HG02610 (cell line): ENCODE results near the gene PLD1.
"Not testable (repeated sequence)": the region's sequence is repeated elsewhere in the genome, so short reads cannot be mapped to it uniquely, and the experiment has no call there.

Source experiments
- ATAC-seq: cut with Tn5 transposase; IDR thresholded peaks from one replicate; pipeline ENCODE4 v1.9.1; 2021; ENCODE audit warnings: mild to moderate bottlenecking, moderate library complexity; ENCODE audit not compliant: unreplicated experiment

The PLD1 gene, protein sequence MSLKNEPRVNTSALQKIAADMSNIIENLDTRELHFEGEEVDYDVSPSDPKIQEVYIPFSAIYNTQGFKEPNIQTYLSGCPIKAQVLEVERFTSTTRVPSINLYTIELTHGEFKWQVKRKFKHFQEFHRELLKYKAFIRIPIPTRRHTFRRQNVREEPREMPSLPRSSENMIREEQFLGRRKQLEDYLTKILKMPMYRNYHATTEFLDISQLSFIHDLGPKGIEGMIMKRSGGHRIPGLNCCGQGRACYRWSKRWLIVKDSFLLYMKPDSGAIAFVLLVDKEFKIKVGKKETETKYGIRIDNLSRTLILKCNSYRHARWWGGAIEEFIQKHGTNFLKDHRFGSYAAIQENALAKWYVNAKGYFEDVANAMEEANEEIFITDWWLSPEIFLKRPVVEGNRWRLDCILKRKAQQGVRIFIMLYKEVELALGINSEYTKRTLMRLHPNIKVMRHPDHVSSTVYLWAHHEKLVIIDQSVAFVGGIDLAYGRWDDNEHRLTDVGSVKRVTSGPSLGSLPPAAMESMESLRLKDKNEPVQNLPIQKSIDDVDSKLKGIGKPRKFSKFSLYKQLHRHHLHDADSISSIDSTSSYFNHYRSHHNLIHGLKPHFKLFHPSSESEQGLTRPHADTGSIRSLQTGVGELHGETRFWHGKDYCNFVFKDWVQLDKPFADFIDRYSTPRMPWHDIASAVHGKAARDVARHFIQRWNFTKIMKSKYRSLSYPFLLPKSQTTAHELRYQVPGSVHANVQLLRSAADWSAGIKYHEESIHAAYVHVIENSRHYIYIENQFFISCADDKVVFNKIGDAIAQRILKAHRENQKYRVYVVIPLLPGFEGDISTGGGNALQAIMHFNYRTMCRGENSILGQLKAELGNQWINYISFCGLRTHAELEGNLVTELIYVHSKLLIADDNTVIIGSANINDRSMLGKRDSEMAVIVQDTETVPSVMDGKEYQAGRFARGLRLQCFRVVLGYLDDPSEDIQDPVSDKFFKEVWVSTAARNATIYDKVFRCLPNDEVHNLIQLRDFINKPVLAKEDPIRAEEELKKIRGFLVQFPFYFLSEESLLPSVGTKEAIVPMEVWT

DNA sequence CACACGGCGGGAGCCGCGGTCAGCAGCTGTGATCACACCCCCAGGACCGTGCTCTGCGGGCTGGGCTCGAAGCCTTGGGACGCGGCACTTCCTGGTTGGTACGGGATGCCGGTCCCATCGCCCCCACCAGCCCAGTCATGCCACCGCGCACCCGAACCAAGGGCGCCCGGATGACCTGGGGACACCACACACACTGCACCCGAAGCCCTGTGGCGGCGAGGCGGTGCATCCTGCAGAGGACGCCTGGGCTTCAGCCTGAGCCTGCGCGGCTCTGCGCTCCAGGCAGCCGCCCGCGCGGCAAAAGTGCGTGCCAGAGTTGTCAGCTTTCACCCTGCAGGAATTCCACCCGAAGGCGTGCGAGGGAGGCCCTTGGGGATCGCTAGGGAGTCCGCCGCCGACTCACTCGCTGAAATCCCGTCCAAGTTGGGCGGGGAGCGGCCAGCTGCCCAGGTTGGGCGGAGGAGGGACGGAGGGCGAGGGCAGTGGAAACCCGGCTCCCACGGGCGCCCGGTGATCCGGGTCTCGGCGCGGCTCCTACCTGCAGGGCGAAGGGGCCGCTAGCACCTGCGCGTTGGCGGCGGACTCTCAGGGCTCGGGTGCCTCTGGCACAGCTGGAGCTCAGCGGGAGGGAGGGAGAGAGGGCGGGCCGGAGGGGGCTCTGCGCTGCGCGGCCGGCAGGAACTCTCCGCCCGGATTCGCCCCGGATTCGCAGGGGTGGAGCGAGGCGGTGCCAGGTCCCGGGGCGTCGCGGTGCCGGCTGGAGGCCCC, at the start of gene PLD1:
Gene PLD1, minus strand, starts transcription at position 623 of the 768 bp plus-strand sequence. CDS start 72,432 bp downstream, outside the sequence.
- peak; percentile 52 for ATAC-seq

DNA sequence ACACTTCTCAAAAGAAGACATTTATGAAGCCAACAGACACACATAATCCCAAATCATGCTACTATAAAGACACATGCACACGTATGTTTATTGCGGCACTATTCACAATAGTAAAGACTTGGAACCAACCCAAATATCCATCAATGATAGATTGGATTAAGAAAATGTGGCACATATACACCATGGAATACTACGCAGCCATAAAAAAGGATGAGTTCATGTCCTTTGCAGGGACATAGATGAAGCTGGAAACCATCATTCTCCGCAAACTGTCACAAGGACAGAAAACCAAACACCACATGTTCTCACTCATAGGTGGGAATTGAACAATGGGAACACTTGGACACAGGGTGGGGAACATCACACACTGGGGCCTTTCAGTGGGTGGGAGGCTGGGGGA, 48.5 kb upstream of the PLD1 start:
- ATAC-seq, result not testable (repeated sequence)

DNA sequence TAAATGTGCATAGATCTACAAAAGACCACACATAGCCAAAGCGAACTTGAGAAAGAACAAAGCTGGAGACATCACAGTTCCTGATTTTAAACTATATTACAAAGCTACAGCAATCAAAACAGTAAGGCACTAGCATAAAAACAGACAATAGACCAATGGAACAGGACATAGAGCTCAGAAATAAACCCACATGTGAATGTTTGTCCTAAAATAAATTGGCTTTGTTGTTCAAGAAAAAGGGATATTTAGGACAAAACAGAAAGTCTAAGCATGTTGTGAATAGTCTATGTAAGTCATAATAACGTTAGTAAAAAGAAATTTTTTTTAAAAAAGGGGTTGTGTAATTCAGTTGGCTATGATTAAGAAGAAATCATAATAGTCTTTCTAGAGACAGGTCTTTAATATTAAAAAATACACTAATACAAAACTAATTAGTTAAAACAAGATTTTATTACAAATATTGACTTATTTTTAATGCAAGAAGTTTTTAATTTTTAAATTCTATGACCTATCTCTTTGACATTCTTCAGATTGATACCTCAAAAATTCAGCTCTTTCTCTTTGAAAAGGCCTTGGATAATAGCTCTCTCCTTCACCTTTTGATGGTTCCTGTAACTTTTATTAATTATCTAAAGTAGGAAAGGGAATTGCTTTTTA, 44.5 kb upstream of the PLD1 start:
- ATAC-seq, result no peak

DNA sequence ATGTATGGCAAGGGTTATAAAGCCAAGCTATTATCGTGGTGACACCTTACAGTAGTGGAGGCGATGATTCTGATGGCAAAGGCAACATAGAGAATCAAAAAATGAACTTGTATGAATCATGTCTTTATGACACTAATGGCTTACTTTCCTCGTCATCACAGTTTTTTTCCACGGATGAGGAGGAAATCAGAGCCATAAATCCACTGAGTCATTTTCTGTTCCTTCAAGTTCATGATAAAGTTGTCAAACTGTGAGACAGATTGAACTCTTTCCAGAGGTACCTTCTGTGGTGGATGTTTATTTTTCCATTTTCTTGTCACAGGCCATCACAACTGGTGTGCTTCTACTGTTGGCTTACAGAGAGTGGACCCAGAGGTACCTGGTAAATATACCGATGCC, 41.4 kb upstream of the PLD1 start:
- no peak for ATAC-seq

DNA sequence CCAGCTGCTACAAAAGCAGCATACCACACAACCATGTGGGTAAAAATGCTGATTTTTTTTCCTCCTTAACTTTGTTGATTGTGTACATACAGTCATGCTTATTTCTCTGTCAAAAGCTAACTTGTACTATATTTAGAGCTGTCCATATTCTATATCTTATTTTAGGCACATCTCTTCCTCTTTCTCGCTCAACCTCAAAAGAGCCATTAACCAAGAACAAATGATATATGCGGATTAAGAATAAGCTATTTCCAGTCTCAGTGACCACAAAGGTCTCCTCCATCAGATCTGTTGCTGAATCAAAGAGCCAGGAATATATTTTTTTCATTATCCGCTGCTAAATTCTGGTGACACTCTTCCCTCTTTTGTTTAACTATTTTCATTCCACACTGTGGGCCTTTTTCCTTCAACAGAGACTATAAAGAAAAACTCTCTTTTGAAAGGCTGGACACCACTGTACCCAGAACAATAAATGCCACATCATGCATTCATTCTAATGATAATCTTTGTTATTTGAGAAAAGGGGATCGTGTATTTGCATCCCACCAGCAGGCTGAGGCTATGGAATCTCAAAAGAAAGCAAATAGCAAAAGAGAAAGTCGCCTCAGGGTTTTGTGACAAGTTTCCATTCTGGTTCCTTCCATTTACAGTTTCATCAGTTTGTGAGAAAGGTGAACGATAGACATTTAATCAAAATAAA, 40.8 kb upstream of the PLD1 start:
- no peak for ATAC-seq

DNA sequence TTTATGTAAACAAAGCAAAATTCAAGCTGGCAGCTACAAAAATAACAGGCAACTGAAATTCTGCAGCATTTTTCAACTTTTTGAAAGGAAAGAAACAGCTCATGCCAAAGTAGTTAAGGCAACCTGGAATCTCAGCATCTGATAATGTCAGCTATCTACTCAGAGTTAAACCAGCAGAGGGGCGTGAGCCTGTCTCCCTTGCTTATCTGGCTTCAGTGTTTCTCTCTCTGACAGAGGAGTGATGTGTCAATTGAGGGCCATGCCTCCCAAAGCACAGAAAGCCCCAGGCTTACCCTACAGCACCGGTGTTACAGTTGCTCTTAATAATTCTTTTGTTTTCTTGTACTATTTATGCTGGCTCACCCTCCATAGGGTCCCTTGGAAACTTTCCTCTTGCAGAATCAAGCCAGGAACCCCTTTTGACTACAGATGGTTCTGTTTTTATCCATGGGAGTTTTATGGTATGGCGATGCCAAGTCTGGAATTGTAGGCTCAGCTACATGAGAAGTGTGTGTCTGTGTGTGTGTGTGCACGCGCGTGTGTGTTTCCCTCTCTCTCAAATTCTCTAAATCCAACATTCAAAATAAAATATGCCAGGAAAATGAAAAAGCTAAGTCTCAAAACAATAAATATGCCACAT, 40.2 kb upstream of the PLD1 start:
- no peak for ATAC-seq

DNA sequence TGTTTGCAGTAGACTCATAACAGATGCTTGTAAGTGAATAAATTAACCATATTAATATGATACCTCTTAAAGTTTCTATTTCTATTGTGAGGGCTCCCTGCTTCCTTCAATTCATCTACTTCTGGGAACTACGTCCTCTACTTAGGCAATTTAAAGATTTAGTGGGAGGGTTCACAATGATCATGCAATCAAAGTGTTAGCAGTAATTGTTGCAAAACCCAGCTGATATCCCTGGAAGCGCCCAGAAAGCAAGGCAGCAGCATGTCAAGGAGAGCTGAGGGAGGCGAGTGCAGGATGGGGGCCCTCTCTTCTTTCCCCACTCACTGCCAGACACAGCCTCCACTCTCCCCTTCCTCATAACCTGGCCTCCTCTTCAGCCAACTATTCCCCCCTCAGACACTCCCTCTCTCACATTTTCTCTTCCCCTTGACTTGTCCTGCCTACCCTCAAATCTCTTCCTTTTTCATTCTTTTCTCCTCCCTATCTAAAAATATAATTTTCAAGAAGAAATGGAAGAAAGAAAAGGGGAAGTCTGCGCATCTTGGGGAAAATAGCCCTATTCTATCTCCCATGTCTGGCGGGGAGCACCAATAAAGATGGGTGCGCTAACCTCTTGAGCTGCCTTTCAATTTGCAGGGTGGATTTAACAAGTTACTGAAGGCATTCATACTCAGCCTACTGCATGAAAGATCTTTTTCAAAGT, 39.5 kb upstream of the PLD1 start:
- ATAC-seq, result no peak

DNA sequence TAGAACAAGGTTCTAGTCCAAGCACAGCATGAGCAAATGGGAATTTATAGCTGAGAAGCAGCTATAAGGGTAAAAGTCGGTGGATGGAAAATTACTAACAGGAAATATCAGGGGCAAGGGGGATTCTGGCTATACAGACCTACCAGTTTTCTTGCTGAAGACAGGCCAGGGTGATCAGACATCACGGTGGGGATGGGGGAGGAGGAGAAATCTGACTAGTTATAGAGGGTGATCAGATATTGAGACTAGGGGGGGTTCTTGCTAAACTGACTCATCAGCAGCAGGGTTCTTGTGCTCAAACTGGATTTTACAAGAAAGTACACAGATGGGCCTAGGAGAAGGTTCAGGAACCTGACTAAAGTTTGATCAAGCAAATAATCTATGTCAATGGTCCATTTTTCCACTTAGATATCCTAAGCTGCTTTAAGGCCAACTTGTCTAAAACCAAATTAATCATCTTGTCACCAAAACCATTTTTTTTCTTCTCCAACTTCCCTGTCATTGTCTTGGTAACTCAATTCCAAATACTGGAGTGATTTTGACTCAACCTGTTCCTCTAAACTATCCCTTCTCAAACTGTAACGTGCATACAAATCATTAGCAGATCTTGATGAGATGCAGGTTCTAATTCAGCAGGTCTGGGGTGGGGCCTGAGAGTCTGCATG, 37.4 kb upstream of the PLD1 start:
- no peak for ATAC-seq

DNA sequence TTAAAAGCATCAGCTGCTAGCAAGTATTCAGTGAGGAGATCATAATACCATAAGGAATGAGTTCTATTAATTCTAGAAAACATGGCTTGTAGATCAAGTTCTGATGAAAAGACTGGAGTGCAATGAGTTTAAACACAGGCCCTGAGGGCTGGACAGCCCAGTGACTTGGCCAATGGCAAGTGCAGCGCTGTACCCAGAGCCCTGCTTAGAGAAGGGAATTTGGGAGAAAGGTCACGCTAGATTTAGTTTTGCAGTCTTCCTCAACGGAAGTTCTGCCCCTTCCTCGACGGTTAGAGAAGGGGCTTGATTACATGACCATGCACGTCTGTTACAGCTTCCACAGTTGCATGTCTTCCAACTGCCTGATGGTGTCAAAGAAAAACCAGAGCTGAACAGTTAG, 36.9 kb upstream of the PLD1 start:
- no peak for ATAC-seq

DNA sequence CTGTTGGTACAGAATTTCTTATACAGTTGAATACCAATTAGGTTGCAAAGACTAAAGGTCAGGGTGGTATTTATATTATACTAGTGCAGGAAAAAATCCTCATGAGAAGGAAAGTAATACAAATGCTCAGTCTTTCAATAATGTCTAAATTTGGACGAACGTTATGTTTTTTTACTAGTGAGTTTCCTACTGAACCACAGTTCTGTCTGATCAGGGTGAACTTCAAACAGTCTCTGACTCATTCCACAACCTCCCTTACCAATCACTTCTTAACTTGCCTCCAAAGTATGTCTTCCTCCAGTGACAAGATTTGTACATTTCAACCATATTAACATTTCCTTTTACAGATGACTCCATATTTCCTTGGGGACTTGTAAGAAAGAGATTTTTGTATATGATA, 36.3 kb upstream of the PLD1 start:
- peak; percentile 99 for ATAC-seq

DNA sequence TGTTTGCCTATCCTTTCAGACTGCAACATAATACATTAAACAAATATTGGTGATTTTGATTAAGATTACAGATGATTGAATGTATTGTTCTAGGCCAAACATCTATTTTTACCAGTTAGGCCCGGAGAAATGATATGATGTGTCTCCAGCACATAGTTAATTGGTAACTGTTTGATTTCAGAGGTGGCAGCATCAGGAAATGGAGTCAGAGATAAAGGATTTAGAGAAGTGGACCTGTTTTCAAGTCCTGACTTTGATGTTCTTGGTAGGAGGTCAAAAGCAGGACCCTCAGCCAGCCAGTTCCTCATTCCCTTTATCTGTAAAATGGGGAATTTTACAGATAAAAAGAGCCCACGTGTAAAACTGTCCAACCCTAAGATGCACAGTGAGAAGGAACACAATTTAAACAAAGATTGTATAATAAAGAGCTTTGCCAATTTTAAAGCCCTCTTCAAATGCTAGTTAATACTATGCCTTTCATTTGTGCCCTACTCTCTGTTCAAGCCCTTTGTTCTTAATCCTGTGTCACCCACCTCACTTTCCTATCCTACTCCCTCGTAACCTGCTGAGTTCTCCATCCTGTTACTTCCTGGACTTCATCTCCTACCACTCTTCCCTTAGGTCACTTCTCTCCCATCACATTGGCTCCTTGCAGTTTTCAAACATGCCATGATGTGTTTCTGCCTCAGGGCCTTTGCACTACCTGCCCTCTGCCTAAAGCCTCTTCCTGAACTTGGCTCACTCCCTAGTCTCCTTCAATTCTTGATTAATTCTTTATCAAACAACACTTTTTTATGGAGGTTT, 35.4 kb upstream of the PLD1 start:
- no peak for ATAC-seq

DNA sequence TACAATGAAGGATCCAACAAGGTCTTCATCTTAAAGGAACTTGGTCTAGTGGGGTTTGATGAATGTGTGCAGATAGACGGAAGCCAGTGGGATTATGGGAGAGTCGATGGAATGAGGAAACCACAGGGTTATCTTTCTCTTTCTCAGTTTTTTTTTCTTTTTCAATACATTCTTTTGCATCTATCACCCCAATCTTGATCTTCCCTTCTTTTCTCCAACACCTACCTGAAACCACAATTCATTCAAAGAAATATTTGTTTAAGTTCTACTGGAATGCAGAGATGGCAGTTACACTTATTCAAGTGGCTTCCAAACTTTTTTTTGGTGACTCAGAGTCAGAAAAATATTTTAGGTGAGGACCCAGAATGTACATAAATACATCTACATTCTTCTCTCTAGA, 34.6 kb upstream of the PLD1 start:
- no peak for ATAC-seq

DNA sequence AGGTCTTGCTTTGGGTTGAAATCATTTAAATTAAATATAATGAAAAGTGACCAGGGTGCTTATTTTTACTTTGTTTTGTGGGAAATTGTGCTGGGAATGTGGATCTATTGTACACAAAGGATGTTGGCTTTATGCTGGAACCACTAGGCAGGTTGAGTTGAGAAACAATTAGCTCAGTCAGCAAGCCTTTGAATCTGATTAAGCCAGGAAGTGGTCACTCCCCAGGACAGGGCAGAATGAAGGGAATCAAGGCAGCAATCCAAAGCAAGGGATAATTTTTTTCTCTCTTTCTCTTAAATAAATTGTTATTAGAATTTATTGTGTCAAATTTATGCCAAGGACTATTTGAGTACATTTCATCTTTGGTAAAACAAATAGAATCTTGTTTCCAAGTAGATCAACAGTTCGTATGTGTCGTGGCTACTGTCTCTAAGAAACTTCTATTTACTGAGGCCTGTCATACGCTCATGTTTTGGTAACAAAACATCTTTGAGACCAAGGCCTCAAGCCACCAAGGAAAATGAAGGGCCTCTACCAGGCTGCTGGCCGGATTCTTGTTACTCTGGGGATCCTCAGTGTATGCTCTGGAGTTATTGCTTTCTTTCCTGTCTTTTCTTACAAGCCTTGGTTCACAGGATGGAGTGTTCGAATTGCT, 32.7 kb upstream of the PLD1 start, which contains the start of gene TMEM212:
Gene TMEM212, plus strand, starts transcription at position 486 of the 655 bp plus-strand sequence. Its CDS starts 35 bp downstream, at position 521.
- ATAC-seq, result no peak

DNA sequence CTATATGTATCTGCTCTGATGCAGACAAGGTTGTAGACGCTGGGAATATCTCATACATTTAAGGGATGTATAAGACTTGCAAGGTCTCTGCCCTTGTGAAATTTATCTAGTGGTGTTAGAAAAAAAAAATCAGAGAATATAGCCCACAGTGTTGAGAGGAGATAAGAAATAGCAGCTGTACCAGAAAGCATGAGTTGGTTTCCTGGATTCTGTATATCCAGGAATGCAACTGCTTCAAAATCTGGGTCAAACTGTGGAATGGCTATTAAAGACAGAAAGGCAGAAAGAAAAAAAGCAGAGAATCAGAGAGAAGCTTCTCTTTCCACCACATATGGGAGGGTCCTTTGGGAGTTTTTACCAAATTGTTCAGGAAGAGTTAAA, 31.3 kb upstream of the PLD1 start:
- no peak for ATAC-seq

DNA sequence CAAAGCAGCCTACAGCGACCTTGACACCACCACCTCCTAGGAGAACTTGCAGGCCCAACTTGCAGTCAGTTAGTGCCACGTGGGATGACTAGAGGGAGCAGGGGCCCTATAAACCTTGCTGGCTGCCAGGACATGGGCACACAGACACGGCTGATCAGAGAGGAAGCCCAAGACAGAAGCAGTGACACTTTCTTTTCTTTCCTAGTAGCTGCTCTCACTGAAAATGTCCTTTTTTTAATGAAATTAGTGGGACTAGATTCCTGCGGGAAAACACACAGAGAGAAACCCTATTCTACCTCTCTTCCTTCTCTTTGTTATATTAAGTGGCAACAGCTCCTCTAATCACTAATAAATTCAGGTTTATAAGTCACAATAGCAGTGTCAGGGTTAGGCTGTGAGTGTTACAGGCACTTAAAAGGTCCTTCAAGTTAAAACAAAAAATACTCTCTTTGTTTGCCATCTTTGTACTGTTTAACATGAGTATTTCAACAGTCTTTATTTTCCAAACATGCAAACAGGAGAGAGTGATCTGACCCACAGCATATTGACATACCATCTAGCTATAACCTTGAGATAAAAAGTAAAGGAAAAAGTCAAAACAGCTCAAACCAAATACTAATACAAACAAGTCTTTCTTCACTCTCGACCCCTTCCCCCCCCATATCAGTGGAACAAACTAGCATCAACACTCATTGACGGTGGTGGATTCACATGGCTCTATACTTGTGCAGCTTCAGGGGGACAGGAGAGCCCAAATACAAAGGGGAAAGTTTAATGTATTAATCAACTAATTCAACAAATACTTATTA, 30.7 kb upstream of the PLD1 start:
- no peak for ATAC-seq

DNA sequence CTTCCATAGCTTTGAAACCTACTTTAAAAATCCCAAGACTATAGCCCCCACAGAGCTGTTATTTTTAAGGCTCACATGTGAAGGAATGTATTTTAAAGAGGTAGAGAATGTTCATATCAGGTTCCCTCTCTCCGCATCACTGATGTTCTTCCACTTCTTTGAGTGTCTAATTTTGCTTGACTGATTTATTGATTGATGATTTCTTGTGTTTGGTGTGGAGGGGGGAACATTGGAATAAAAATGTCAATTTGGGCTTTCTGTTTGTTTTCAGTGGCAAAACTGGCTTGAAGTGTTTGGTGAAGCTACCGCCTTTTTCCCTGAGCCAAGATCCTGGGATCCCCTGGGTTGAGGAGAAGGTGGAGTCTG, 30.1 kb upstream of the PLD1 start:
- ATAC-seq, result no peak
